ENCODE measurements around the gene DMXL1. TPM values are rescaled to one million over a fixed set of nuclear protein-coding genes. Genes with fewer than 3 reads are reported as not detected.

DMXL1 gene
- polyA plus RNA-seq, result 10 to 100 TPM in 1 of 2 donors, 1 to 10 TPM in 1; 9.3 to 14.2 TPM

GRCh38 chr5:119070828-119071560 lies at the start of gene DMXL1:
Gene DMXL1 (plus strand): TSS chr5:119071087. CDS start chr5:119071570, 483 bp downstream.
- Histone ChIP-seq H3K4me3 (ENCODE audit: low read depth in 1 of 2, low read length in 2 of 2) (peak within 1 kb of the TSS; percentile 77 to 100), H3K36me3 (ENCODE audit: control insufficient read depth in 2 of 2, insufficient read depth in 2 of 2, low read length in 1 of 2) (no peaks in the 10 kb centered on the region), H3K4me1 (ENCODE audit: control insufficient read depth in 2 of 2, insufficient read depth in 2 of 2, low read length in 1 of 2) (peaks cover 0 to 2% of the 10 kb centered on the region in 2 donors), H3K27me3 (ENCODE audit: control insufficient read depth in 1 of 2, insufficient read depth in 2 of 2, low read length in 2 of 2) (no peaks in the 10 kb centered on the region), H3K9me3 (ENCODE audit: control insufficient read depth in 2 of 2, insufficient read depth in 1 of 2, low read depth in 1 of 2, low read length in 1 of 2) (no peaks in the 10 kb centered on the region), H3K27ac (ENCODE audit: low read depth in 2 of 2, low read length in 1 of 2) (peak within 1 kb of the TSS; percentile 99 to 100)
- 0 to 1% methylated on average over 48 to 68 of the region's 68 CpGs for WGBS, 2 donors

- Histone ChIP-seq H3K4me3 (ENCODE audit: low read depth in 1 of 2, low read length in 2 of 2) (no peak overlapping the region), H3K27me3 (ENCODE audit: control insufficient read depth in 1 of 2, insufficient read depth in 2 of 2, low read length in 2 of 2) (no peaks in the 10 kb centered on the region), H3K4me1 (ENCODE audit: control insufficient read depth in 2 of 2, insufficient read depth in 2 of 2, low read length in 1 of 2) (no peaks in the 10 kb centered on the region), H3K27ac (ENCODE audit: low read depth in 2 of 2, low read length in 1 of 2) (no peak overlapping the region), H3K36me3 (ENCODE audit: control insufficient read depth in 2 of 2, insufficient read depth in 2 of 2, low read length in 1 of 2) (no peaks in the 10 kb centered on the region), H3K9me3 (ENCODE audit: control insufficient read depth in 2 of 2, insufficient read depth in 1 of 2, low read depth in 1 of 2, low read length in 1 of 2) (no peaks in the 10 kb centered on the region)
- WGBS, 2 donors, result 82 to 84% methylated on average over 3 of the region's 3 CpGs
Observed at GRCh38 chr5:119021149-119021732, 49.6 kb upstream of the DMXL1 start.

- WGBS, 2 donors, result 56 to 71% methylated on average over 5 of the region's 5 CpGs
- H3K27ac ChIP-seq (ENCODE audit: low read depth in 2 of 2, low read length in 1 of 2), result no peak overlapping the region
- H3K27me3 ChIP-seq (ENCODE audit: control insufficient read depth in 1 of 2, insufficient read depth in 2 of 2, low read length in 2 of 2), result no peaks in the 10 kb centered on the region
- H3K4me1 ChIP-seq (ENCODE audit: control insufficient read depth in 2 of 2, insufficient read depth in 2 of 2, low read length in 1 of 2), result no peaks in the 10 kb centered on the region
- no peak overlapping the region for H3K4me3 ChIP-seq (ENCODE audit: low read depth in 1 of 2, low read length in 2 of 2)
- H3K9me3 ChIP-seq (ENCODE audit: control insufficient read depth in 2 of 2, insufficient read depth in 1 of 2, low read depth in 1 of 2, low read length in 1 of 2), result no peaks in the 10 kb centered on the region
- no peaks in the 10 kb centered on the region for H3K36me3 ChIP-seq (ENCODE audit: control insufficient read depth in 2 of 2, insufficient read depth in 2 of 2, low read length in 1 of 2)
Observed at GRCh38 chr5:119022017-119022745, 48.7 kb upstream of the DMXL1 start.

GRCh38 chr5:119022773-119023172 lies 48.1 kb upstream of the DMXL1 start:
- WGBS, 2 donors, result 17 to 29% methylated on average over 1 of the region's 1 CpG
- H3K9me3 ChIP-seq (ENCODE audit: control insufficient read depth in 2 of 2, insufficient read depth in 1 of 2, low read depth in 1 of 2, low read length in 1 of 2), result no peaks in the 10 kb centered on the region
- H3K36me3 ChIP-seq (ENCODE audit: control insufficient read depth in 2 of 2, insufficient read depth in 2 of 2, low read length in 1 of 2), result no peaks in the 10 kb centered on the region
- H3K27me3 ChIP-seq (ENCODE audit: control insufficient read depth in 1 of 2, insufficient read depth in 2 of 2, low read length in 2 of 2), result no peaks in the 10 kb centered on the region
- no peaks in the 10 kb centered on the region for H3K4me1 ChIP-seq (ENCODE audit: control insufficient read depth in 2 of 2, insufficient read depth in 2 of 2, low read length in 1 of 2)
- H3K4me3 ChIP-seq (ENCODE audit: low read depth in 1 of 2, low read length in 2 of 2), result no peak overlapping the region
- no peak overlapping the region for H3K27ac ChIP-seq (ENCODE audit: low read depth in 2 of 2, low read length in 1 of 2)

- no peaks in the 10 kb centered on the region for H3K36me3 ChIP-seq (ENCODE audit: control insufficient read depth in 2 of 2, insufficient read depth in 2 of 2, low read length in 1 of 2)
- H3K27ac ChIP-seq (ENCODE audit: low read depth in 2 of 2, low read length in 1 of 2), result no peak overlapping the region
- no peaks in the 10 kb centered on the region for H3K9me3 ChIP-seq (ENCODE audit: control insufficient read depth in 2 of 2, insufficient read depth in 1 of 2, low read depth in 1 of 2, low read length in 1 of 2)
- 79 to 84% methylated on average over 5 of the region's 5 CpGs for WGBS, 2 donors
- no peaks in the 10 kb centered on the region for H3K4me1 ChIP-seq (ENCODE audit: control insufficient read depth in 2 of 2, insufficient read depth in 2 of 2, low read length in 1 of 2)
- H3K27me3 ChIP-seq (ENCODE audit: control insufficient read depth in 1 of 2, insufficient read depth in 2 of 2, low read length in 2 of 2), result peaks cover 0 to 2% of the 10 kb centered on the region in 2 donors
- no peak overlapping the region for H3K4me3 ChIP-seq (ENCODE audit: low read depth in 1 of 2, low read length in 2 of 2)
Observed at GRCh38 chr5:119028575-119028974, 42.3 kb upstream of the DMXL1 start.

GRCh38 chr5:119031011-119031886 lies 39.6 kb upstream of the DMXL1 start:
- Histone ChIP-seq H3K27me3 (ENCODE audit: control insufficient read depth in 1 of 2, insufficient read depth in 2 of 2, low read length in 2 of 2) (peaks cover 0 to 2% of the 10 kb centered on the region in 2 donors), H3K36me3 (ENCODE audit: control insufficient read depth in 2 of 2, insufficient read depth in 2 of 2, low read length in 1 of 2) (no peaks in the 10 kb centered on the region), H3K4me3 (ENCODE audit: low read depth in 1 of 2, low read length in 2 of 2) (no peak overlapping the region), H3K4me1 (ENCODE audit: control insufficient read depth in 2 of 2, insufficient read depth in 2 of 2, low read length in 1 of 2) (no peaks in the 10 kb centered on the region), H3K27ac (ENCODE audit: low read depth in 2 of 2, low read length in 1 of 2) (no peak overlapping the region), H3K9me3 (ENCODE audit: control insufficient read depth in 2 of 2, insufficient read depth in 1 of 2, low read depth in 1 of 2, low read length in 1 of 2) (no peaks in the 10 kb centered on the region)
- 72 to 77% methylated on average over 5 of the region's 5 CpGs for WGBS, 2 donors

- Histone ChIP-seq H3K27me3 (ENCODE audit: control insufficient read depth in 1 of 2, insufficient read depth in 2 of 2, low read length in 2 of 2) (peaks cover 0 to 2% of the 10 kb centered on the region in 2 donors), H3K27ac (ENCODE audit: low read depth in 2 of 2, low read length in 1 of 2) (no peak overlapping the region), H3K4me3 (ENCODE audit: low read depth in 1 of 2, low read length in 2 of 2) (no peak overlapping the region), H3K36me3 (ENCODE audit: control insufficient read depth in 2 of 2, insufficient read depth in 2 of 2, low read length in 1 of 2) (no peaks in the 10 kb centered on the region), H3K4me1 (ENCODE audit: control insufficient read depth in 2 of 2, insufficient read depth in 2 of 2, low read length in 1 of 2) (no peaks in the 10 kb centered on the region), H3K9me3 (ENCODE audit: control insufficient read depth in 2 of 2, insufficient read depth in 1 of 2, low read depth in 1 of 2, low read length in 1 of 2) (no peaks in the 10 kb centered on the region)
- WGBS, 2 donors, result 67 to 68% methylated on average over 4 of the region's 4 CpGs
Observed at GRCh38 chr5:119031905-119032304, 39.0 kb upstream of the DMXL1 start.

- H3K27me3 ChIP-seq (ENCODE audit: control insufficient read depth in 1 of 2, insufficient read depth in 2 of 2, low read length in 2 of 2), result peaks cover 0 to 2% of the 10 kb centered on the region in 2 donors
- H3K27ac ChIP-seq (ENCODE audit: low read depth in 2 of 2, low read length in 1 of 2), result no peak overlapping the region
- H3K4me1 ChIP-seq (ENCODE audit: control insufficient read depth in 2 of 2, insufficient read depth in 2 of 2, low read length in 1 of 2), result no peaks in the 10 kb centered on the region
- no peaks in the 10 kb centered on the region for H3K9me3 ChIP-seq (ENCODE audit: control insufficient read depth in 2 of 2, insufficient read depth in 1 of 2, low read depth in 1 of 2, low read length in 1 of 2)
- no peak overlapping the region for H3K4me3 ChIP-seq (ENCODE audit: low read depth in 1 of 2, low read length in 2 of 2)
- WGBS, 2 donors, result 80 to 83% methylated on average over 3 of the region's 3 CpGs
- H3K36me3 ChIP-seq (ENCODE audit: control insufficient read depth in 2 of 2, insufficient read depth in 2 of 2, low read length in 1 of 2), result no peaks in the 10 kb centered on the region
Observed at GRCh38 chr5:119032656-119033055, 38.2 kb upstream of the DMXL1 start.

- Histone ChIP-seq H3K4me3 (ENCODE audit: low read depth in 1 of 2, low read length in 2 of 2) (no peak overlapping the region), H3K4me1 (ENCODE audit: control insufficient read depth in 2 of 2, insufficient read depth in 2 of 2, low read length in 1 of 2) (no peaks in the 10 kb centered on the region), H3K36me3 (ENCODE audit: control insufficient read depth in 2 of 2, insufficient read depth in 2 of 2, low read length in 1 of 2) (no peaks in the 10 kb centered on the region), H3K27me3 (ENCODE audit: control insufficient read depth in 1 of 2, insufficient read depth in 2 of 2, low read length in 2 of 2) (peaks cover 0 to 2% of the 10 kb centered on the region in 2 donors), H3K9me3 (ENCODE audit: control insufficient read depth in 2 of 2, insufficient read depth in 1 of 2, low read depth in 1 of 2, low read length in 1 of 2) (no peaks in the 10 kb centered on the region), H3K27ac (ENCODE audit: low read depth in 2 of 2, low read length in 1 of 2) (no peak overlapping the region)
- 91 to 93% methylated on average over 3 of the region's 3 CpGs for WGBS, 2 donors
Observed at GRCh38 chr5:119033135-119033534, 37.8 kb upstream of the DMXL1 start.

All from esophagus (tissue), 2 donors.